GM19193 (cell line): Measurements from ENCODE around the gene MLX.

Experiments used
- POLR2A ChIP-seq: IDR thresholded peaks from 4 replicates; pipeline ENCODE4 v1.6.1; 2011; ENCODE audit not compliant: insufficient read depth, insufficient read length; ENCODE audit errors: extremely low read depth

MLX gene

DNA sequence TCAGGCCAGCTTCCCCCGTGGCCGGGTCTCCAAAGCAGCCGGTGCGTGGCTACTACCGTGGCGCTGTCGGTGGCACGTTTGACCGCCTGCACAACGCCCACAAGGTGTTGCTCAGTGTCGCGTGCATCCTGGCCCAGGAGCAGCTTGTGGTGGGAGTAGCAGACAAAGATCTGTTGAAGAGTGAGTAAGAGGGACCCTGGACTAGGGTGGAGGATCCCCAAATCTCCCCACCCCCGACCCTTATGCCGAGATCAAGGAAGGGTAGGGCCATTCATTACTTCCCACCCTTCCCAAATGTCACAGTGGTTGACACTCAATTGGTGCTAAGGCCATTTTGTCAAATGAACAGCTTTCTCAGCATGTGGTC, 3.8 kb upstream of the MLX start:
- peak; percentile 16 for TF ChIP-seq POLR2A

DNA sequence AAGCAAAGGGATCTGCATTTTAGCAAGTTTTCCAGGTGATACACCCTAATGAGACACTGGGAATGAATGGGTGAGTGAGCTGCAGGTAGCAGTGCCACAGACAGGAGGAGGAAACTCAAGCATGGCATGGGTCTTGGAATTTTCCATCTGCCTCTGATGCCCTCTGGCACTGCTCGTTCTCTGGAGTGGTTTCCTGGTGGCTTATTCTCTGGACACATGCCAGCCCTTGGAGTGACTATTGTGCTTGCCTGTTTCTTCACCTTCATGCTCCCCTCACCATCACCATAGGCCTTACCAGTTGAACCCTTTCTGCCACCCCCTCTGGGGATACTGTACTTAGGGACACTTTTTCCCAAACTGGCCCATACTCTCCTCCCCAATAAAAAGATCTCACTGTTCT, 3.4 kb upstream of the MLX start:
- no peak for TF ChIP-seq POLR2A

DNA sequence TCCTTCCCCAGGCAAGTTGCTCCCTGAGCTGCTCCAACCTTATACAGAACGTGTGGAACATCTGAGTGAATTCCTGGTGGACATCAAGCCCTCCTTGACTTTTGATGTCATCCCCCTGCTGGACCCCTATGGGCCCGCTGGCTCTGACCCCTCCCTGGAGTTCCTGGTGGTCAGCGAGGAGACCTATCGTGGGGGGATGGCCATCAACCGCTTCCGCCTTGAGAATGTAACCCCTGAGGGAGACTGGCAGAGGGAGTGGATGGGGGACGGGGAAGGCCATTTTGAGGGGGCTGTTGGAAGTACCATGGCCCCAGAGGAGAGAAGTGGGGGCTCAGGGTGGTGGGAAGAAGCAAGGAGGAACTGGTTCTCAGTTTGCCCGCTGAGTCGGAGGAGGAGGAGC, 3.0 kb upstream of the MLX start:
- TF ChIP-seq POLR2A = no peak

DNA sequence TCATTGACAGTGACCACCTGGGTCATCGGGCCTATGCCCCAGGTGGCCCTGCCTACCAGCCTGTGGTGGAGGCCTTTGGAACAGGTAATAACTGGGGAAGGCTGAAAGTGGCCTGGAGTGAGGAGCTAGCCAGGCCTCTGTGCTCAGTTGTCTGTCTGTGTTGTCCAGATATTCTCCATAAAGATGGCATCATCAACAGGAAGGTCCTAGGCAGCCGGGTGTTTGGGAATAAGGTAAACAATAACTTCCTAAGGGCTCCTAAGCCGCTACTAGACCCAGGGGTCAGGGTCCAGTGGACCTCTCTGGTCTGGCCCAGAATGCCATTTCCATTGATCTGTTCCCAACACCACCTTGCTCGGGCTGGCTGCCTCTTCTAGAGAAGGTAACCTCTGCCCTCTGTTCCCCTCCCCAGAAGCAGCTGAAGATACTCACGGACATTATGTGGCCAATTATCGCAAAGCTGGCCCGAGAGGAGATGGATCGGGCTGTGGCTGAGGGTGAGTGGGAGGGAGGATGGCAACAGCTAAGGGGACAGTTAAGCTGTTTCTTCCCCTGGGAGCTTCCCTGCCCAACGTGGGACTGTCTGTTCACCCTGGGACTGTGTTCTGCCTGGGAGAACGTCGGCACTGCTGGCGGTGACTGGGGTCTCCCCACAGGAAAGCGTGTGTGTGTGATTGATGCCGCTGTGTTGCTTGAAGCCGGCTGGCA, 1.9 kb upstream of the MLX start:
- no peak for TF ChIP-seq POLR2A

DNA sequence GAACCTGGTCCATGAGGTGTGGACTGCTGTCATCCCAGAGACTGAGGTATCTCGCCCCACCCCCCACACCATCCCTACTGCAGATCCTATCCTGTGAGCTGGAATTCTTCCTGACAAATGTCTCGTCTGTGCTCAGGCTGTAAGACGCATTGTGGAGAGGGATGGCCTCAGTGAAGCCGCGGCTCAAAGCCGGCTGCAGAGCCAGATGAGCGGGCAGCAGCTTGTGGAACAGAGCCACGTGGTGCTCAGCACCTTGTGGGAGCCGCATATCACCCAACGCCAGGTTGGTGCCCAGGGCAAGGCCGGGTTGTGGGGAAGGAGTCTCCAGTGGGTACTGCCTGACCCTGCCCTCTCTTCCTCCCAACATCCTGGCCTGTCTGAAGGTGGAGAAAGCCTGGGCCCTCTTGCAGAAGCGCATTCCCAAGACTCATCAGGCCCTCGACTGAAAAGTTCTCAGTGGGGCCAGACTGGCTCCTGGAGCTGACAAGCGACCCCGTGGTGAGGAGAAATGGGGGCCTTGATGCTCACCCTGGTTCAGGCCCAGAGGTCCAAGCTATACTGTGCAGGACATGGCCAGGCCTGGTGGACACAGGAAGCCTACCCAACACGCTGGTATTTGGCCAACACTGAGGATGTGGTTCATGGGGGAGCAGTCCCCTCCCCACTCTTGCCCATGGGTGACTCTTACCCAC, 1.2 kb upstream of the MLX start:
- TF ChIP-seq POLR2A = no peak

DNA sequence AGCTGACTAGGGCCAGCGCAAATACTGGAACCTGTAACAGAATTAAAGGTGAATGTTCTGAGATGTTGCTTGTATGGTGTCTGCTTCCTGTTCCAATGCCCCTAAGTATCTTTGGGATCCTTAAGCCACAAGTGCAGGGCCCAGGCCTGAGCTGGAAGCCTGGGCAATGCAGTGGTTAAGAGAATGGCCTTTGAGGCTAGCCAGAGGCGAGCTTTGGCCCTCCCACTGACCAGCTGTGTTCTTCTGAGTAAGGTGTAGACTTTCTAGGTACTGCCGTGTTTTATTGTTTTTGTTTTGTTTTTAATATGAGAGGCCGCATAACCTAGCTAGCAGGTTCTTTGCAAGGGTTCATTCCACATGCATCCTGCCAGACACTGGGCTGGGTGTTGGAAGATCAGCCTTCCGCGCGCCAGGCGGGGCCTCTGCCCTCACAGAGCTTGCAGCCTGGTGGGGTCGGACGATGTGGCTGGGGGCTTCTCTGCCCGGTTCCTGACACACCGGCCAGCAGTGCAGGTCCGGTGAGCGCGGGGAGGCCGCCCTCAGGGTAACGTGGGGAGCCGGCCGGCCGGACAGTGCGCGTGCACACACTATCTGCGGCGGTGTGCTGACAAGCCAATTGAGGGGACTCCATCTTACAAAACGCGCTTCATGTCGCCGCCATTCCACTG, 551 bp upstream of the MLX start:
- no peak for TF ChIP-seq POLR2A

DNA sequence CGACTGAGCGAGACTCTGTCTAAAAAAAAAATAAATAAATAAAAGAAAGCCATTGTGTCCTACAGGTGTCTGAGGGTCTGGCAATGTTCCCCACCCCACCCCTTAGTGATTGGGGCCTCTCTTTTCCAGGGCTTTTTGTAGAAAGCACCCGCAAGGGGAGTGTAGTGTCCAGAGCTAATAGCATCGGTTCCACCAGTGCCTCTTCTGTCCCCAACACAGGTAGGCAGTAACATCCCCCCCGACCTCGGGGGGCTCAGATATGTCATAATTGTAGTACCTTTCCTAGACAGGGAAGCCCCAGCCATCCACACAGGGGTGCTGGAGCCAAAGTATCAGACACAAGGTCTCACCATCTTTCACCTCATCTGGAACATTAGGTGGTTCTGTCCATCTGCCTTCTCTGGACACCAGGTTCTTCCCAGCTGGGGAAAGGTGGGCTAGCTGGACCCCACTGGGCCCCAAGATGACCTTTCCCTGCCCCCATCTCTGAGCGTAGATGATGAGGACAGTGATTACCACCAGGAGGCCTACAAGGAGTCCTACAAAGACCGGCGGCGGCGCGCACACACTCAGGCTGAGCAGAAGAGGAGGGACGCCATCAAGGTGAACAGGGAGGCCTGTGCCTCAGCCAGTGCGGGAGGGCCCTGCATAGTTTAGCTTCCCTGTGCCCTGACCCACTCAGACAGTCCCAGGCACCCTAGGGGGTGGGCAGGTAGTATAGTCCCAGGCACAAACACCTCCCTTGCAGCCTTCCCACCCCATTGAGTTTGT, 1.6 kb downstream of the MLX start:
- TF ChIP-seq POLR2A = no peak

DNA sequence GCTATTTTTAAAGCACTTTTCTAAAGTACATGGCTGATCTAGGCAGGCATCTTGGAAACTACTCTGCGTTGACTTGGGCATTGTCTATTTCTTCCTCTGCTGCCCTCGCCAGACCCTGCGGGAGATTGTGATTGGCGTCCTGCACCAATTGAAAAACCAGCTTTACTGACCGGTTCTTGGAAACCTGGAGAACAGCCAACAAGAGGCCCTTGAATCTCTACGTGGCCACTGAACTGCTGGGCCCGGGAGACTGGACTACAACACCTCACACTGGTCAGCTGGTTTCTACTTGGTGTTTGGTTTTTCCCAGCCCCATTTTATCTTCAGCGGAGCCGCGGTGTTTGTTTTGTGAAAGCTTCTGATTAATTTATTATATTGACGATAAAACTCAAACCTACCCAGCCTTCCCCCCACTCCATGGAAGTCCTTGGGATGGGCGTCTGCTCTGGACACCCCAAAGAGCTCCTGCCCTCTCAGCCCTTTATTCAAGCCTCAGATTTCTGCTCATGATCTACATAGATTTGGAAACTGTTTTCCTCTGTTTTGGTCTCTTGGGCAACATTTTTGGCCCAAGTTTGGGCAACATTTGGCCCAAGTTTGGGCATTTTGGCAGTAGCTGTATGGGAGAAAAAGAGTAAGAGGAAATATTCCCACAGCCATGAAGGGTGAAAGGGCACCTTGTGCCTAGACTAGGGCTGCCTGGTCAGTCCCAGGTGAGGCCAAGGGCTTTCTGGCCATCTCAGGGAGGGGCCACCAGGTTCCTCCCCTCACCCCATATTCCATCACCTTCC, 4.7 kb downstream of the MLX start:
- TF ChIP-seq POLR2A = no peak

DNA sequence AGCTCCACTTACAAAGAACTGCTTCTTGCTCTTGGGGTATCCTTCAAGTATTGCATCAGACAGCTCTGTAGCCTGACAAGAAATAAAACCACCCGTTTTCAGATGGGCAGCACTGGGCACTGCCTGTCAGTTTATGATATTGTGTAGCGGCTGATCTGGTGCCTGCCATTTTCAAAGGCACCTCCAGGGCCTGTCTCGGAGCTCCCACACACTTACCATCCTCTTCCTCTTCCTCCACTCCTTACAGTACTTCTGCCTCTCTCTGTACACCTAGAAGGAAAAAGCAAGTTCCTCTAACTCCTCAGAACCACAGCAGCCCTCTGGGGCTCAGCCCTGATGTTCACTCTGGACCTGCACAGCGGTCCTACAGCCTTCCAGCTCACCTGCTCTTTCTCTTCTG, 6.2 kb downstream of the MLX start:
- no peak for TF ChIP-seq POLR2A

DNA sequence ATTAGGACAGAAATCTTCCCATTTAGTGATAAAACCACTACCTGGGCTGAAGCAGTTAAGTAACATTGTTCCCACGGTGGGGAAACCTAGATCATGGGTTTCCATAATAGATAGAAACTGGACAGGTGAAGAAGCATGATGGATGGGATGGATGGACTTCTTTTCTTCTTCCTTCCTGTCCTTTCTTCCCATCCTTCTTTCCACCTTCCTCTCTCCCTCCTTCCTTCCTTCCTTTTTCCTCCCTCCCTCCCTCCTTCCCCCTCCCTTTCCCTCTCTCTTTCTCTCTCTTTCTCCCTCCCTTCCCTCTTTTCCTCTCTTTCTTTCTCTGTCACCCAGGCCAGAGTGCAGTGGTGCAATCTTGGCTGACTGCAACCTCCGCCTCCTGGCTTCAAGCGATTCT, 7.6 kb downstream of the MLX start:
- TF ChIP-seq POLR2A = no peak

DNA sequence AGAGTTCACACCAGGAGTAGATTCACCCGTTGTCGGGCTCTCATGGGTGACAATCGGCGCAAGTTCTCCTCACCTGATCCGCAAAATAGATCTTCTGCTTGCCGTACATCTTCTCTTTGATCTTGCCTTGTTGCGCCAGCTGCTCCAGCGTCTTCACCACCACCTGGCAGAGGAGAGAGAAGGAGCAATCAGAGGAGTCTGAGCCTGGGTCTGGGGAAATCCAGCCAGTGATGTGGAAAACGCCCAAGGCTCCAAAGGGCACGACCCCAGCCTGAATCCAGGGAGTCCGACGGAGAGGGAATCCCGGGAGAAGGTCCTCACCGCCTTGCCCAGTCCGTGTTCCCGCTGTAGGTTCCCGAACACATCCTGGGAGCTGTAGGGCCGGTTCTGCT, 10.2 kb downstream of the MLX start:
- no peak for TF ChIP-seq POLR2A

DNA sequence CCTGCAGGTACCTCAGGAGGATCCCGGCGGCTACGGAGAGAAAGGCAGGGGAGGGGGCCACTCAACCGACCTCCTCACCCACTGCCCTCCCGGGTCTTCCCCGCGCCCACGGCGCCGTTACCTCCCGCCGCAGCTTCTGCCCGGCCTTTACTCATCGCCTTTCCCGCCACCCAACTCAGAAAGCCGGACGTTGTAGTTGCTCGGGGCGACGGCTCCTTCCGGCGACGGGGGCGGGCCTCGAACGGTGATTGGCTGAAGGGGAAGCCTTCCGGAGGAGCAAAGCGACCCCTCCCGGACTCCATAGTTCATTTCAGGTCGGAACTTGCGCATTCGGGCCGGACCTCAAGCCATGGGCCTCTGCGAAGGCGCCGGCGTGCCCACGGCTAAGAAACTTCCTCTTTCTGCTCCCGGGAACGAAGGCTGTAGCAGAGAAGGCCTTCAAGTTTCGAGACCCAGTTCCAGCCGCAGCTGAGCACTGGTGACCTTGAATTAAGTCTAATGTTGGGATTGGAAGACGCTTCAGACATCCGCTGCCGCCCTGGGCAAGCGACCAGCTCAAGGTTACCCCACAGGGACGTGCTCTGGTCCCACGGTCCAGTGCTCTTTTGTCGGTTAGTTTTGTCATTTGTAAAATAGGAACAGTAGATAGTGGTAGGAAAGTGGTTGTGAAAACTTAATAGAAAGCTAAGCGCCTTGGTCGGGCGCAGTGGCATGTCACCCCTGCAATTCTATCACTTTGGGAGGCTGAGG, 10.8 kb downstream of the MLX start, which contains the start of gene PSMC3IP:
TSS of gene PSMC3IP (minus strand) at position 198 of the 750 bp plus-strand sequence. CDS start at position 155, 43 bp downstream.
- TF ChIP-seq POLR2A = peak; percentile 90

DNA sequence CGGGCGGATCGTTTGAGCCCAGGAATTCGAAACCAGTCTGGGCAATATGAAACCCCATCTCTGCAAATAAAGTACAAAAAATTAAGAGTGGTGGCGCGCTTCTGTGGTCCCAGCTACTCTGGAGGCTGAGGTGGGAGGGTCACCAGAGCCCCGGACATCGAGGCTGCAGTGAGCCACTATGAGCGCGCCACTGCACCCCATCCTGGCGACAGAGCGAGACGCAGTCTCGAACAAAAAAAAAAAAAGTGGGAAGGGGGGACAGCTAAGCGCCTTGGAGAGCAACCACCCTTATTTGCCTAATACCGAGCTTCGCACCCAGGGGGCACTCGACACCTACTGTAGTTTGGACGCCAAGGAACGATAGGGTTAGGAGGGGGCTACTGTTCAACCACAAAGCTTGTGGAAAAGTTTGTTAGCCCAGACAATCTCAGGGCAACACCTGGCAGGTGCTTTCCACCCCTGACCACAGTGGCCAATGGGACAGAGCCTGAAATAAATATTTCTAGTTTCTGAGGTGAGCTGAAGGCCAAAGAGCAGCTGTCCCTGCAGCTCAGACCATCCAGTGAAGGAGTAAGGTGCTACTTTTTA, 11.5 kb downstream of the MLX start:
- TF ChIP-seq POLR2A = no peak
